ENCODE measurements around the gene TMBIM6. TPM values are rescaled to one million over a fixed set of nuclear protein-coding genes. Genes with fewer than 3 reads are reported as not detected.

TMBIM6 gene
- total RNA-seq, 1 donor from 2014 or later: 480 TPM

Other genes with a start within 250 kb of the TMBIM6 start
- under 0.01 TPM in 1 of 2 replicates, not detected in the other for gene KCNH3, start 202.5 kb upstream of the TMBIM6 start, total RNA-seq
- 42.9 and 44.2 TPM in 2 replicates for gene MCRS1, start 173.4 kb upstream of the TMBIM6 start, total RNA-seq
- under 0.01 and 0.22 TPM in 2 replicates for gene FAM186B, start 135.9 kb upstream of the TMBIM6 start, total RNA-seq
- 1.5 and 2.2 TPM in 2 replicates for gene PRPF40B, start 118.0 kb upstream of the TMBIM6 start, total RNA-seq
- gene FMNL3, start 34.2 kb upstream of the TMBIM6 start, total RNA-seq: 52.0 and 54.5 TPM in 2 replicates
- gene NCKAP5L, start 86.9 kb downstream of the TMBIM6 start, total RNA-seq: 6.1 and 6.9 TPM in 2 replicates
- 2.0 TPM in 2 replicates for gene BCDIN3D, start 101.5 kb downstream of the TMBIM6 start, total RNA-seq
- gene FAIM2, start 162.3 kb downstream of the TMBIM6 start, total RNA-seq: not detected in 2 replicates
- gene AQP2, start 209.2 kb downstream of the TMBIM6 start, total RNA-seq: not detected in 2 replicates
- gene AQP5, start 220.3 kb downstream of the TMBIM6 start, total RNA-seq: not detected in 2 replicates
- not detected in 2 replicates for gene AQP6, start 231.4 kb downstream of the TMBIM6 start, total RNA-seq